CD4-positive, alpha-beta T cell (primary cell): ENCODE measurements around the gene PDGFD. TPM values are rescaled to one million over a fixed set of nuclear protein-coding genes. Genes with fewer than 3 reads are reported as not detected.

Experiments used
- ATAC-seq: fragments of 200-7000 bp; cut with Tn5 transposase; one replicate; pipeline ENCODE4 v1.10.0; 2022; ENCODE audit warnings: mild to moderate bottlenecking; ENCODE audit not compliant: poor library complexity
- CTCF ChIA-PET: fragments of 350-600 bp; sonication (Branson Sonifier 250); formaldehyde crosslinking; loops from one replicate; lab custom pipeline; 2021; ENCODE audit warnings: antibody characterized with exemption, inconsistent platforms; lab: Charles Lee
- POLR2A ChIA-PET: fragments of 350-600 bp; sonication (Branson Sonifier 250); formaldehyde crosslinking; loops from one replicate; lab custom pipeline; 2021; ENCODE audit warnings: antibody characterized with exemption, inconsistent platforms; lab: Charles Lee
- DNase-seq, 14 experiments: peaks; one replicate each; pipeline ENCODE4 v3.0.0-alpha.2; 2013 to 2020; ENCODE audit warnings: mixed read lengths in 2 of 14
- H3K27ac ChIP-seq, 2 donors: one replicate each; pipeline versions ENCODE4 v1.5.1 to v1.7.0; 2013; ENCODE audit warnings: low read length in 2 of 2, low read depth in 1 of 2, mild to moderate bottlenecking in 1 of 2
- H3K27me3 ChIP-seq, 2 experiments: 1 replicate in 1 of 2; 2 replicates in 1 of 2; pipeline versions ENCODE4 v1.6.1 to v1.7.0; 2013; ENCODE audit warnings: low read length in 2 of 2, control low read depth in 1 of 2, mild to moderate bottlenecking in 1 of 2, moderate library complexity in 1 of 2; ENCODE audit not compliant: insufficient read depth in 2 of 2, control insufficient read depth in 1 of 2
- H3K36me3 ChIP-seq: one replicate; pipeline ENCODE4 v1.6.1; 2013; ENCODE audit warnings: low read length, control low read depth; ENCODE audit not compliant: insufficient read depth
- H3K4me1 ChIP-seq: one replicate; pipeline ENCODE4 v1.6.1; 2013; ENCODE audit warnings: low read length, control low read depth; ENCODE audit not compliant: insufficient read depth
- H3K4me3 ChIP-seq: one replicate; pipeline ENCODE4 v1.5.1; 2013; ENCODE audit warnings: mild to moderate bottlenecking, low read length, moderate library complexity
- H3K9me3 ChIP-seq, 2 experiments: 1 replicate in 1 of 2; 2 replicates in 1 of 2; pipeline versions ENCODE4 v1.6.1 to v1.7.0; 2013; ENCODE audit warnings: low read length in 2 of 2, mild to moderate bottlenecking in 2 of 2, control low read depth in 1 of 2, moderate library complexity in 1 of 2; ENCODE audit not compliant: control insufficient read depth in 1 of 2, insufficient read depth in 1 of 2
- H3K27ac Mint-ChIP-seq: one replicate; pipeline ENCODE4 v1.8.0; 2020; ENCODE audit warnings: mixed read lengths
- H3K27me3 Mint-ChIP-seq: one replicate; pipeline ENCODE4 v1.8.0; 2021; ENCODE audit warnings: mixed read lengths
- H3K36me3 Mint-ChIP-seq: one replicate; pipeline ENCODE4 v1.8.0; 2021; ENCODE audit warnings: low read depth, mixed read lengths
- H3K4me1 Mint-ChIP-seq: one replicate; pipeline ENCODE4 v1.8.0; 2021; ENCODE audit warnings: low read depth, mixed read lengths
- H3K4me3 Mint-ChIP-seq: one replicate; pipeline ENCODE4 v1.8.0; 2020; ENCODE audit warnings: mild to moderate bottlenecking, mixed read lengths
- H3K9me3 Mint-ChIP-seq: one replicate; pipeline ENCODE4 v1.8.0; 2020; ENCODE audit warnings: mixed read lengths
- intact Hi-C, 2 experiments: fragments of 100-400 bp; cut with DNase I in 1 of 2; cut with micrococcal nuclease in 1 of 2; formaldehyde crosslinking; loops; one replicate each; pipeline versions ENCODE4 v1.15.1 to v1.9.0; 2023 to 2025; cut with DNase I, micrococcal nuclease
- total RNA-seq, 174 experiments: library from RNA in 2 of 174; stranded (reverse) in 2 of 174; gene quantifications; one replicate each; pipeline ENCODE4 v1.2.3 and lab custom pipeline; 2021 to 2026
- TF ChIP-seq, protein P1 (sequence below): fragments of 200-600 bp; IDR thresholded peaks from one replicate; pipeline ENCODE4 v1.8.0; 2022; ENCODE audit warnings: antibody characterized with exemption, mild to moderate bottlenecking

The PDGFD gene
- total RNA-seq, 2 experiments from 2014 or later, result not detected

DNA sequence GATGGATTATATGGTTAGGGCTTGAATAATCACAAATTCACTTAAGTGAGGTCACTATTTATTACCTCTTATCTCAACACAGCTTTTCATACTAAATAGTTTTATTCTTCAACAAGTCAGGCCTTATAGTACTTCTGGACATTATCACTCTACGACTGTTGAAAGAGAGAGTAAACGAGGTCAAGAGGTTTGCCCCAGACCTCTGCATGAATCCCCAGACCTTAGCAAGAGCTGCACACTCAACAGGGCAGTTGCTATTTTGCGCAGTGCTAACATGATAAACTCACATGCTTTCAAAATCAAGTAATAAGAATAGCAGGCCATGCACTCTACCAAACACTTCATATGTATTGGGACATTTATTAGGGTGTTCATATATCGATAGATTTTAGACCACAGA is 67.0 kb downstream of the PDGFD start:
- H3K27ac Mint-ChIP-seq, result no peak overlapping the region
- CTCF ChIA-PET, result no interaction called here
- H3K4me3 ChIP-seq, result no peak overlapping the region
- TF ChIP-seq, protein P1, sequence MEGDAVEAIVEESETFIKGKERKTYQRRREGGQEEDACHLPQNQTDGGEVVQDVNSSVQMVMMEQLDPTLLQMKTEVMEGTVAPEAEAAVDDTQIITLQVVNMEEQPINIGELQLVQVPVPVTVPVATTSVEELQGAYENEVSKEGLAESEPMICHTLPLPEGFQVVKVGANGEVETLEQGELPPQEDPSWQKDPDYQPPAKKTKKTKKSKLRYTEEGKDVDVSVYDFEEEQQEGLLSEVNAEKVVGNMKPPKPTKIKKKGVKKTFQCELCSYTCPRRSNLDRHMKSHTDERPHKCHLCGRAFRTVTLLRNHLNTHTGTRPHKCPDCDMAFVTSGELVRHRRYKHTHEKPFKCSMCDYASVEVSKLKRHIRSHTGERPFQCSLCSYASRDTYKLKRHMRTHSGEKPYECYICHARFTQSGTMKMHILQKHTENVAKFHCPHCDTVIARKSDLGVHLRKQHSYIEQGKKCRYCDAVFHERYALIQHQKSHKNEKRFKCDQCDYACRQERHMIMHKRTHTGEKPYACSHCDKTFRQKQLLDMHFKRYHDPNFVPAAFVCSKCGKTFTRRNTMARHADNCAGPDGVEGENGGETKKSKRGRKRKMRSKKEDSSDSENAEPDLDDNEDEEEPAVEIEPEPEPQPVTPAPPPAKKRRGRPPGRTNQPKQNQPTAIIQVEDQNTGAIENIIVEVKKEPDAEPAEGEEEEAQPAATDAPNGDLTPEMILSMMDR, result no peak
- H3K27me3 ChIP-seq, result no peaks in the 10 kb centered on the region
- no peaks in the 10 kb centered on the region for H3K36me3 ChIP-seq
- DNase-seq (no peak), ATAC-seq (no peak)
- no peaks in the 10 kb centered on the region for H3K4me1 Mint-ChIP-seq
- no peaks in the 10 kb centered on the region for H3K4me1 ChIP-seq
- no peaks in the 10 kb centered on the region for H3K9me3 Mint-ChIP-seq
- H3K36me3 Mint-ChIP-seq, result no peaks in the 10 kb centered on the region
- intact Hi-C loops, result no loop called here
- no peak overlapping the region for H3K4me3 Mint-ChIP-seq
- H3K9me3 ChIP-seq, result no peaks in the 10 kb centered on the region
- POLR2A ChIA-PET, result no interaction called here
- H3K27me3 Mint-ChIP-seq, result no peaks in the 10 kb centered on the region
- no peak overlapping the region for H3K27ac ChIP-seq

- Mint-ChIP-seq H3K4me1 (no peaks in the 10 kb centered on the region), H3K27me3 (no peaks in the 10 kb centered on the region), H3K27ac (no peak overlapping the region), H3K36me3 (no peaks in the 10 kb centered on the region), H3K9me3 (no peaks in the 10 kb centered on the region), H3K4me3 (no peak overlapping the region)
- TF ChIP-seq, protein P1, result no peak
- ChIA-PET CTCF (no interaction called here), POLR2A (no interaction called here)
- no peaks in the 10 kb centered on the region for H3K9me3 ChIP-seq
- no peaks in the 10 kb centered on the region for H3K36me3 ChIP-seq
- no peak for ATAC-seq
- H3K4me3 ChIP-seq, result no peak overlapping the region
- no peaks in the 10 kb centered on the region for H3K27me3 ChIP-seq
- no peak overlapping the region for H3K27ac ChIP-seq
- intact Hi-C loops, result no loop called here
- no peaks in the 10 kb centered on the region for H3K4me1 ChIP-seq
- no peak for DNase-seq
These were observed 68.2 kb downstream of the PDGFD start for GRCh38 chr11:104095791-104096190.

GRCh38 chr11:104094576-104094975 is 69.4 kb downstream of the PDGFD start:
- no peak for ATAC-seq
- intact Hi-C loops, result no loop called here

More at GRCh38 chr11:104094576-104094975, 69.4 kb downstream of the PDGFD start:
- no peaks in the 10 kb centered on the region for H3K9me3 ChIP-seq
- H3K27ac ChIP-seq, result no peak overlapping the region
- H3K27ac Mint-ChIP-seq, result no peak overlapping the region
- H3K27me3 Mint-ChIP-seq, result no peaks in the 10 kb centered on the region
- H3K4me3 ChIP-seq, result no peak overlapping the region
- TF ChIP-seq, protein P1, result no peak
- H3K36me3 ChIP-seq, result no peaks in the 10 kb centered on the region
- H3K4me1 Mint-ChIP-seq, result no peaks in the 10 kb centered on the region
- DNase-seq, result no peak
- H3K27me3 ChIP-seq, result no peaks in the 10 kb centered on the region
- POLR2A ChIA-PET, result no interaction called here
- no peaks in the 10 kb centered on the region for H3K4me1 ChIP-seq
- no peaks in the 10 kb centered on the region for H3K36me3 Mint-ChIP-seq
- CTCF ChIA-PET, result no interaction called here
- no peaks in the 10 kb centered on the region for H3K9me3 Mint-ChIP-seq
- no peak overlapping the region for H3K4me3 Mint-ChIP-seq
